HEK293 (cell line): ENCODE results near the gene ZNF507.

Experiments used
- KLF8 ChIP-seq: fragments of 450-650 bp; formaldehyde crosslinking; IDR thresholded peaks from 2 replicates; pipeline ENCODE4 v1.5.1; 2016; ENCODE audit warnings: missing biosample characterization, missing genetic modification characterization
- MZF1 ChIP-seq: fragments of 450-650 bp; formaldehyde crosslinking; IDR thresholded peaks from 2 replicates; pipeline ENCODE4 v1.5.1; 2017; ENCODE audit warnings: missing biosample characterization, missing genetic modification characterization, borderline replicate concordance
- PRDM6 ChIP-seq: fragments of 450-650 bp; formaldehyde crosslinking; IDR thresholded peaks from 2 replicates; pipeline ENCODE4 v1.5.1; 2017; ENCODE audit warnings: missing biosample characterization, missing genetic modification characterization
- SALL2 ChIP-seq: fragments of 450-650 bp; formaldehyde crosslinking; IDR thresholded peaks from 2 replicates; pipeline ENCODE4 v1.5.0; 2017; ENCODE audit warnings: missing biosample characterization, mild to moderate bottlenecking, missing genetic modification characterization, borderline replicate concordance
- YY1 ChIP-seq: fragments of 450-650 bp; formaldehyde crosslinking; IDR thresholded peaks from 2 replicates; pipeline ENCODE4 v1.5.1; 2018; ENCODE audit warnings: missing biosample characterization, missing genetic modification characterization
- ZNF280D ChIP-seq: fragments of 450-650 bp; formaldehyde crosslinking; IDR thresholded peaks from 2 replicates; pipeline ENCODE4 v1.5.1; 2016; ENCODE audit warnings: missing biosample characterization, missing genetic modification characterization
- ZNF423 ChIP-seq: fragments of 450-650 bp; formaldehyde crosslinking; IDR thresholded peaks from 2 replicates; pipeline ENCODE4 v1.5.1; 2016; ENCODE audit warnings: missing biosample characterization, missing genetic modification characterization
- ZNF610 ChIP-seq: fragments of 450-650 bp; formaldehyde crosslinking; IDR thresholded peaks from 2 replicates; pipeline ENCODE4 v1.5.1; 2016; ENCODE audit warnings: missing biosample characterization, missing genetic modification characterization, borderline replicate concordance
- ZNF629 ChIP-seq: fragments of 450-650 bp; formaldehyde crosslinking; IDR thresholded peaks from 2 replicates; pipeline ENCODE4 v1.5.1; 2017; ENCODE audit warnings: missing biosample characterization, missing genetic modification characterization
- ZNF707 ChIP-seq: fragments of 450-650 bp; formaldehyde crosslinking; IDR thresholded peaks from 2 replicates; pipeline ENCODE4 v1.5.1; 2016; ENCODE audit warnings: missing biosample characterization, missing genetic modification characterization
- ZNF785 ChIP-seq: fragments of 450-650 bp; formaldehyde crosslinking; IDR thresholded peaks from 2 replicates; pipeline ENCODE4 v1.5.1; 2016; ENCODE audit warnings: missing biosample characterization, missing genetic modification characterization
- TF ChIP-seq, protein P1 (sequence below): fragments of 450-650 bp; formaldehyde crosslinking; IDR thresholded peaks from 2 replicates; pipeline ENCODE4 v1.5.1; 2016; ENCODE audit warnings: missing biosample characterization, missing genetic modification characterization
- TF ChIP-seq, protein P2 (sequence below): fragments of 450-650 bp; IDR thresholded peaks from 2 replicates; pipeline ENCODE4 v1.5.1; 2018; ENCODE audit warnings: missing biosample characterization, missing genetic modification characterization
- TF ChIP-seq, protein P3 (sequence below): fragments of 450-650 bp; formaldehyde crosslinking; optimal IDR thresholded peaks from 2 replicates; pipeline ENCODE3; 2016; ENCODE audit warnings: missing biosample characterization, mild to moderate bottlenecking, missing genetic modification characterization

DNA sequence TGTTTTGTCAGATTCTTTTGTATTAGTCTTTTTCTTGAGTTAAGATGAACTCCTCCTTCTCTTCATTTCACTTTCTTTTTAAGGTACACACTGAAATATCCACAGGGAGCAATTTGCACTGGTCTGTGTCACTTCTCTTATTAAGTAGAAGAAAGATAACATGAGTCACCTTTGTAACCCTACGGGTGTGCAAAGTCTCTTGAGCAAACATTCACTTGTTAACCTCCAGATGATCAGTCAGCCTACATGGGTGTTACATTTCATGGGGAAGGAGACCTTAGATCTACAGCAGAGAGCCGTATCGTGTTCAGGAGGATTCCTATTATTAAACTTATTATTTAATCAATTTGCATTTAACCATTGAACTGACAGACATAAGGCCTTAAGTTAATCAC lies 5.1 kb downstream of the ZNF507 start:
- no peak for TF ChIP-seq PRDM6 (tag by site-specific recombination)
- TF ChIP-seq YY1 (tag by site-specific recombination): no peak
- TF ChIP-seq ZNF707: no peak
- TF ChIP-seq, protein P1, sequence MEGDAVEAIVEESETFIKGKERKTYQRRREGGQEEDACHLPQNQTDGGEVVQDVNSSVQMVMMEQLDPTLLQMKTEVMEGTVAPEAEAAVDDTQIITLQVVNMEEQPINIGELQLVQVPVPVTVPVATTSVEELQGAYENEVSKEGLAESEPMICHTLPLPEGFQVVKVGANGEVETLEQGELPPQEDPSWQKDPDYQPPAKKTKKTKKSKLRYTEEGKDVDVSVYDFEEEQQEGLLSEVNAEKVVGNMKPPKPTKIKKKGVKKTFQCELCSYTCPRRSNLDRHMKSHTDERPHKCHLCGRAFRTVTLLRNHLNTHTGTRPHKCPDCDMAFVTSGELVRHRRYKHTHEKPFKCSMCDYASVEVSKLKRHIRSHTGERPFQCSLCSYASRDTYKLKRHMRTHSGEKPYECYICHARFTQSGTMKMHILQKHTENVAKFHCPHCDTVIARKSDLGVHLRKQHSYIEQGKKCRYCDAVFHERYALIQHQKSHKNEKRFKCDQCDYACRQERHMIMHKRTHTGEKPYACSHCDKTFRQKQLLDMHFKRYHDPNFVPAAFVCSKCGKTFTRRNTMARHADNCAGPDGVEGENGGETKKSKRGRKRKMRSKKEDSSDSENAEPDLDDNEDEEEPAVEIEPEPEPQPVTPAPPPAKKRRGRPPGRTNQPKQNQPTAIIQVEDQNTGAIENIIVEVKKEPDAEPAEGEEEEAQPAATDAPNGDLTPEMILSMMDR (tag by site-specific recombination): no peak
- TF ChIP-seq, protein P2, sequence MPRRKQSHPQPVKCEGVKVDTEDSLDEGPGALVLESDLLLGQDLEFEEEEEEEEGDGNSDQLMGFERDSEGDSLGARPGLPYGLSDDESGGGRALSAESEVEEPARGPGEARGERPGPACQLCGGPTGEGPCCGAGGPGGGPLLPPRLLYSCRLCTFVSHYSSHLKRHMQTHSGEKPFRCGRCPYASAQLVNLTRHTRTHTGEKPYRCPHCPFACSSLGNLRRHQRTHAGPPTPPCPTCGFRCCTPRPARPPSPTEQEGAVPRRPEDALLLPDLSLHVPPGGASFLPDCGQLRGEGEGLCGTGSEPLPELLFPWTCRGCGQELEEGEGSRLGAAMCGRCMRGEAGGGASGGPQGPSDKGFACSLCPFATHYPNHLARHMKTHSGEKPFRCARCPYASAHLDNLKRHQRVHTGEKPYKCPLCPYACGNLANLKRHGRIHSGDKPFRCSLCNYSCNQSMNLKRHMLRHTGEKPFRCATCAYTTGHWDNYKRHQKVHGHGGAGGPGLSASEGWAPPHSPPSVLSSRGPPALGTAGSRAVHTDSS (tag by site-specific recombination): no peak
- no peak for TF ChIP-seq ZNF423 (tag by site-specific recombination)
- TF ChIP-seq MZF1 (tag by site-specific recombination): no peak
- TF ChIP-seq ZNF629: no peak
- TF ChIP-seq ZNF785 (tag by site-specific recombination): no peak
- no peak for TF ChIP-seq ZNF280D
- TF ChIP-seq KLF8 (tag by site-specific recombination): no peak
- TF ChIP-seq, protein P3, sequence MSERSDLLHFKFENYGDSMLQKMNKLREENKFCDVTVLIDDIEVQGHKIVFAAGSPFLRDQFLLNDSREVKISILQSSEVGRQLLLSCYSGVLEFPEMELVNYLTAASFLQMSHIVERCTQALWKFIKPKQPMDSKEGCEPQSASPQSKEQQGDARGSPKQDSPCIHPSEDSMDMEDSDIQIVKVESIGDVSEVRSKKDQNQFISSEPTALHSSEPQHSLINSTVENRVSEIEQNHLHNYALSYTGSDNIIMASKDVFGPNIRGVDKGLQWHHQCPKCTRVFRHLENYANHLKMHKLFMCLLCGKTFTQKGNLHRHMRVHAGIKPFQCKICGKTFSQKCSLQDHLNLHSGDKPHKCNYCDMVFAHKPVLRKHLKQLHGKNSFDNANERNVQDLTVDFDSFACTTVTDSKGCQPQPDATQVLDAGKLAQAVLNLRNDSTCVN: no peak
- TF ChIP-seq ZNF610 (tag by site-specific recombination): no peak
- TF ChIP-seq SALL2: no peak
